ENCODE measurements around the gene ZNF770. TPM values are rescaled to one million over a fixed set of nuclear protein-coding genes. Genes with fewer than 3 reads are reported as not detected.

ZNF770 gene
- polyA plus RNA-seq, 3 donors: 8.3 to 51.7 (median 28.1) TPM

DNA sequence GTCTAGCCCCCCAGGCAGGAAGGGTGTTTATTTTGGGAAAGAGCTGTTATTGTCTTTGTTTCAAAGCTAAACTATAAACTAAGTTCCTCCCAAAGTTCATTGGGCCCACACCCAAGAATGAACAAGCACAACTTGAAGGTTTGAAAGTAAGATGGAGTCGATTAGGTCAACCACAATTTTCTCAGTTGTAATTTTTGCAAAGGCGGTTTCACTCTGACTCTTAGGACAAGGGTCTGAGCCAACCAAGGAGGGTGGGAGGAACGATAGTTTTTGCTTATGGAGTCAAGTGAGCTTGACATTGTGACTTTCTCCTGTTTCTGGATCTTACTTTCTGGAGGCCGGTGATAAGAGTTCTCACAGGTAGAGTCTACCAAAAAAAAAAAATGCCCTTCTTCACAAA is 5.8 kb upstream of the ZNF770 start:
- no peak overlapping the region for H3K27ac ChIP-seq (ENCODE audit: low read depth in 1 of 2, low read length in 2 of 2)
- H3K9me3 ChIP-seq (replicated peaks in 1 of 2; ENCODE audit: control insufficient read depth in 1 of 2, insufficient read depth in 1 of 2, low read length in 2 of 2): no peaks in the 10 kb centered on the region
- WGBS (ENCODE audit: insufficient coverage): no CpG with 5 or more reads among the region's 4 CpGs
- H3K4me2 ChIP-seq (replicated peaks; ENCODE audit: extremely low read depth, low read length, poor library complexity, severe bottlenecking): no peak overlapping the region
- intact Hi-C loops (cut with micrococcal nuclease): no loop called here
- H3K9me3 Mint-ChIP-seq: peaks cover 0 to 3% (median 0%) of the 10 kb centered on the region in 7 donors
- no peak overlapping the region for H3K27ac Mint-ChIP-seq
- no peaks in the 10 kb centered on the region for H3K79me2 ChIP-seq (ENCODE audit: insufficient read depth, low read length)
- no peaks in the 10 kb centered on the region for H3K36me3 Mint-ChIP-seq
- no peak overlapping the region for H3K4me3 Mint-ChIP-seq
- no peaks in the 10 kb centered on the region for H4K20me1 ChIP-seq (ENCODE audit: insufficient read depth, low read length)
- H3K27me3 ChIP-seq (ENCODE audit: control insufficient read depth in 2 of 2, insufficient read depth in 2 of 2, low read length in 2 of 2): no peaks in the 10 kb centered on the region
- TF ChIP-seq, protein P1, sequence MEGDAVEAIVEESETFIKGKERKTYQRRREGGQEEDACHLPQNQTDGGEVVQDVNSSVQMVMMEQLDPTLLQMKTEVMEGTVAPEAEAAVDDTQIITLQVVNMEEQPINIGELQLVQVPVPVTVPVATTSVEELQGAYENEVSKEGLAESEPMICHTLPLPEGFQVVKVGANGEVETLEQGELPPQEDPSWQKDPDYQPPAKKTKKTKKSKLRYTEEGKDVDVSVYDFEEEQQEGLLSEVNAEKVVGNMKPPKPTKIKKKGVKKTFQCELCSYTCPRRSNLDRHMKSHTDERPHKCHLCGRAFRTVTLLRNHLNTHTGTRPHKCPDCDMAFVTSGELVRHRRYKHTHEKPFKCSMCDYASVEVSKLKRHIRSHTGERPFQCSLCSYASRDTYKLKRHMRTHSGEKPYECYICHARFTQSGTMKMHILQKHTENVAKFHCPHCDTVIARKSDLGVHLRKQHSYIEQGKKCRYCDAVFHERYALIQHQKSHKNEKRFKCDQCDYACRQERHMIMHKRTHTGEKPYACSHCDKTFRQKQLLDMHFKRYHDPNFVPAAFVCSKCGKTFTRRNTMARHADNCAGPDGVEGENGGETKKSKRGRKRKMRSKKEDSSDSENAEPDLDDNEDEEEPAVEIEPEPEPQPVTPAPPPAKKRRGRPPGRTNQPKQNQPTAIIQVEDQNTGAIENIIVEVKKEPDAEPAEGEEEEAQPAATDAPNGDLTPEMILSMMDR (IDR thresholded peaks at IDR 0.05): no peak
- no peak overlapping the region for H2AFZ ChIP-seq (ENCODE audit: insufficient read depth, low read depth, low read length, poor library complexity, severe bottlenecking)
- DNase-seq: no peak
- no peaks in the 10 kb centered on the region for H3K36me3 ChIP-seq (replicated peaks in 1 of 2; ENCODE audit: control insufficient read depth in 1 of 2, insufficient read depth in 2 of 2, low read length in 2 of 2)
- peaks cover 18% of the 10 kb centered on the region for H3K4me1 Mint-ChIP-seq
- no peak overlapping the region for H3K4me3 ChIP-seq (replicated peaks in 1 of 3; ENCODE audit: low read depth in 2 of 3, low read length in 3 of 3)
- peaks cover 4 to 17% of the 10 kb centered on the region in 2 donors for H3K4me1 ChIP-seq (ENCODE audit: control insufficient read depth in 1 of 2, insufficient read depth in 2 of 2, low read length in 2 of 2)
- no peak overlapping the region for H3K9ac ChIP-seq (ENCODE audit: insufficient read depth, low read length, poor library complexity, severe bottlenecking)
- peaks cover 2 to 8% (median 5%) of the 10 kb centered on the region in 3 donors for H3K27me3 Mint-ChIP-seq (ENCODE audit: low read depth in 3 of 3)

DNA sequence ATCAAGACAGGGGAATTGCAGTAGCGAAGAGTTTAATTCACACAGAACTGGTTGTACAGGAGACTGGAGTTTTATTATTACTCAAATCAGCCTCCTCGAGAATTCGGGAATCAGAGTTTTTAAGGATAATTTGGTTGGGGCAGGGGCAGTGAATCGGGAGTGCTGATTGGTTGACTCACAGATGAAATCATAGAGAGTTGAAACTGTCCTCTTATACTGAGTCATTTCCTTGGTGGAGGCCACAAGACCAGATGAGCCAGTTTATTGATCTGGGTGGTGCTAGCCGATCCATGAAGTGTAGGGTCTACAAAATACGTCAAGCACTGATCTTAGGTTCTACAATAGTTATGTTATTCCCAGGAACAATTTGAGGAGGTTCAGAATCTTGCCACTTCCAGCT is 5.3 kb upstream of the ZNF770 start:
- Histone ChIP-seq H4K20me1 (ENCODE audit: insufficient read depth, low read length) (no peaks in the 10 kb centered on the region), H3K27ac (ENCODE audit: low read depth in 1 of 2, low read length in 2 of 2) (no peak overlapping the region), H3K4me3 (replicated peaks in 1 of 3; ENCODE audit: low read depth in 2 of 3, low read length in 3 of 3) (no peak overlapping the region), H3K4me2 (replicated peaks; ENCODE audit: extremely low read depth, low read length, poor library complexity, severe bottlenecking) (no peak overlapping the region), H3K9ac (ENCODE audit: insufficient read depth, low read length, poor library complexity, severe bottlenecking) (no peak overlapping the region), H3K79me2 (ENCODE audit: insufficient read depth, low read length) (peaks cover 2% of the 10 kb centered on the region), H2AFZ (ENCODE audit: insufficient read depth, low read depth, low read length, poor library complexity, severe bottlenecking) (peak overlapping the region; percentile 3), H3K36me3 (replicated peaks in 1 of 2; ENCODE audit: control insufficient read depth in 1 of 2, insufficient read depth in 2 of 2, low read length in 2 of 2) (no peaks in the 10 kb centered on the region), H3K9me3 (replicated peaks in 1 of 2; ENCODE audit: control insufficient read depth in 1 of 2, insufficient read depth in 1 of 2, low read length in 2 of 2) (no peaks in the 10 kb centered on the region), H3K27me3 (ENCODE audit: control insufficient read depth in 2 of 2, insufficient read depth in 2 of 2, low read length in 2 of 2) (no peaks in the 10 kb centered on the region), H3K4me1 (ENCODE audit: control insufficient read depth in 1 of 2, insufficient read depth in 2 of 2, low read length in 2 of 2) (peaks cover 4 to 19% of the 10 kb centered on the region in 2 donors)
- Mint-ChIP-seq H3K36me3 (peaks cover 0 to under 1% of the 10 kb centered on the region in 2 donors), H3K4me3 (no peak overlapping the region), H3K27ac (no peak overlapping the region), H3K4me1 (peaks cover 18% of the 10 kb centered on the region), H3K27me3 (ENCODE audit: low read depth in 3 of 3) (peaks cover 2 to 8% (median 5%) of the 10 kb centered on the region in 3 donors), H3K9me3 (peaks cover 0 to 3% (median 0%) of the 10 kb centered on the region in 7 donors)
- WGBS (ENCODE audit: insufficient coverage): 90% methylated on average over 3 of the region's 6 CpGs
- TF ChIP-seq, protein P1 (IDR thresholded peaks at IDR 0.05): no peak
- intact Hi-C loops (cut with micrococcal nuclease): no loop called here
- DNase-seq: no peak
